Measurements from ENCODE around the gene NQO2.

DNA sequence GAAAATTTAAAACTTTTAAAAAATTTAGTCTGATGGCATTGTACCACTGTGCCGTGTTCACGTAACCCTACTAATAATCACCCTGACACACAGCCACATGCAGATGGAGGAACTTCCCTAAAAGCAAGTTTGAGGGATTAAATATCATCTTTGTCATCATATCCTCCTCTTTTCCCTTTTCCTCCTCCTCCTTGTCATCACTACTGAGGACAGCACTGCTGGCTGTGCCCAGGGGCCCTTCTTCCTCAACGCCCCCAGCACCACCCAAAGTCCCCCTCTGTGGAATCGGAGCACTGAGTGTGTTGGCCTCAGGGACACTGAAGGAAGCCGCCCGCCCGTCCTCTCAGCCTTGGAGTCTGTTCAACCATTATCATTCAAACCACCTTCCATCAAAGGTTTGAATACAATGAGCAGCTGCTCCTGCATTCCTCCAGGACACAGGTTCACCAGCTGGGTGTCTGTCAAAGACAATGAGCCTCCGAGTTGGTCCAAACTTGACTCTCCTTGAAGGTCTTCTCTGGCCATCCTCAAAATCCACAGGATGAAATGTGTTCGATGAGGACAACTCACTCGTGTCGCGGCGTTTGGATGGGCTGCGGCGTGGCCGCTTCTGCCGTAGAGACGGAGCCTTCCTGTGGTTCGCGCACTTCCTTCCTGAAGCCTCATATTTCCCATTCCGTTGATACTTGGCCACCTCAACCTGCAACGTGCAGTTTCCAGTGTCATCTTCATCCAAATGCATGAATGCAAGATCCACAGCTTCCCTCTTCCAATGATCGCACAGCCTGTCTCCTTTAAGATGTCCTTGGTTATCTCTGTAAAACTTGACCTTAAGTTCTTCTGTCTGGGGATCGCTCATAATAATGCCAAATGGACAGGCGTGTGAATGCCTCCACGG lies 23.3 kb downstream of the NQO2 start:
- TF ChIP-seq, protein P1, sequence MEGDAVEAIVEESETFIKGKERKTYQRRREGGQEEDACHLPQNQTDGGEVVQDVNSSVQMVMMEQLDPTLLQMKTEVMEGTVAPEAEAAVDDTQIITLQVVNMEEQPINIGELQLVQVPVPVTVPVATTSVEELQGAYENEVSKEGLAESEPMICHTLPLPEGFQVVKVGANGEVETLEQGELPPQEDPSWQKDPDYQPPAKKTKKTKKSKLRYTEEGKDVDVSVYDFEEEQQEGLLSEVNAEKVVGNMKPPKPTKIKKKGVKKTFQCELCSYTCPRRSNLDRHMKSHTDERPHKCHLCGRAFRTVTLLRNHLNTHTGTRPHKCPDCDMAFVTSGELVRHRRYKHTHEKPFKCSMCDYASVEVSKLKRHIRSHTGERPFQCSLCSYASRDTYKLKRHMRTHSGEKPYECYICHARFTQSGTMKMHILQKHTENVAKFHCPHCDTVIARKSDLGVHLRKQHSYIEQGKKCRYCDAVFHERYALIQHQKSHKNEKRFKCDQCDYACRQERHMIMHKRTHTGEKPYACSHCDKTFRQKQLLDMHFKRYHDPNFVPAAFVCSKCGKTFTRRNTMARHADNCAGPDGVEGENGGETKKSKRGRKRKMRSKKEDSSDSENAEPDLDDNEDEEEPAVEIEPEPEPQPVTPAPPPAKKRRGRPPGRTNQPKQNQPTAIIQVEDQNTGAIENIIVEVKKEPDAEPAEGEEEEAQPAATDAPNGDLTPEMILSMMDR (conservative IDR thresholded peaks at IDR 0.05; ENCODE audit: low read depth, low read length), result no peak
- TF ChIP-seq EZH2 (IDR thresholded peaks at IDR 0.05; ENCODE audit: low read length, unreplicated experiment), result no peak

Measured in PC-3 (cell line).